HG02870 (cell line): ENCODE measurements around the gene TTC17.

ENCODE experiments used
- ATAC-seq: cut with Tn5 transposase; IDR thresholded peaks from one replicate; pipeline ENCODE4 v1.9.1; 2021; ENCODE audit warnings: mild to moderate bottlenecking, moderate library complexity; ENCODE audit not compliant: unreplicated experiment

The TTC17 gene

DNA sequence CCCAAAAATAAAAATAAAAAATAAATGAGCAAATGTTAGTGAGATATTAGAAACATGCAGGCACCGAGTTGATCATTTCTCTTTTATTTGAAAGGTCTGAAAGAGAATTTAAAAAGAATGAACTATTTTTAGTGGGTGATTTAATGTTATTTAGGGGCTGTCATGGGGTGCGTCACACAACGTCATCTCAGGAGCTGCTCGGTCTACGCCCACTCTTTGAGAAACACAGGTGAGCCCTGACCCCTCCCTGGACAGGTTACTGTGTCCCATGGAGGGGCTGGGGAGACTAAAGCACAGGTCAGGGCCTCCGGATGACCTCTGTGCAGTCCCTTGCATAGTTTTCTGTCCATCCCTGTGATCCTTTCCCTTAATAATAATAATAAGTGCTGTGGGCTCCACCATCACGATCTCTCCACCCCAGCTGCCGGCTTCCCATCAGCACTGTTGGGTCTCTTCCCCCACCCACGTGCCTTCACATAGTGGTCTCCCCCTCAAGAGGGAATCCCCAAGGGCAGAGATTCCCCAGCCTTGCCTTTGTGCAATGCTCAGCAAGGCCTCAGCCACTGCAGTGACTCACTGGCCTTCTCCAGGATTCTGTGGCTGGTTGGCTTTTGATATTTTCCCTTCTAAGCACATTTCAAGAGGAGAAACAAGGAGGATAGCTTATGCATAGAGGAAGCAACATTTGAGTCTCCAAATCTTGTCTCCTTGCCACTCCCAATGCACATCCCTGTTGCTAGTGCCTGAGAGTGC is 159.9 kb downstream of the TTC17 start:
- ATAC-seq = no peak

DNA sequence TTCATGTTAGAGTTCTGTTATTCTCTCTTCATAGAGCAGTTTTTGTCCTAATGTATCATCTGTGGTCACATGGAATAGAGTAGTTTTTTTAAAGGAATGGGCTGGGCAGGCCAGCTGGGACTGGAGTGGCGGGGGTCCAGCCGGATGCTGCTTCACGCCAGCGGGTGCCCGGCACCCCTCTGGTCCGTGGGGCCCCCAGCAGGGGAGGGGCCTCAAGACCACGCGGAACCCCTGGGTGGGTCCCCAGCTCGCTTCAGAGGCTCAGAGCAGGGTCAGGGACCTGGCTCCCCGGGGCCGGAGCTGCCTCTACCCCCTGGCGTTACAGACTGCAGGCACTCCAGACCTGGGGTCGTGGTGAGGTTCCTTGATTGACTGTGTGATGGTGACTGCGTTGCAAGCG is 162.8 kb downstream of the TTC17 start:
- no peak for ATAC-seq

DNA sequence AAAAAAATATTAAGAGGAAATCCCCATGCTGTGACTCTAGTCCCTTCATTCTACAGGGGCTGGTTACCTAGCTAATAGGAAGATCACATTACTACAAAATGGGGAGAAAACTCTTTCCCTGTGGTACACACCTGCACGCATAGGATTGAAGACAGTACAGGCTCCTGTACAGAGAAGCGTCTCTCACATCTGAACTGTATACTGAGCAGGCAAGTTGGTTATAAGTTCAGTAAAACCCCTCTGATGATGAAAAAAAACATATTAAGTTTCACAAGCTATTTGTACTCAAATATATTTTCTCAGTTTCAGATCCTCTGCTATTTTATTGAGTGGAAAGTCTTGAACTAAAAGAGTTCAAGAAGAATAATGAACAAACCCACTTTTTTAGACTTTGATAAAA is 164.9 kb downstream of the TTC17 start:
- peak; percentile 66 for ATAC-seq

DNA sequence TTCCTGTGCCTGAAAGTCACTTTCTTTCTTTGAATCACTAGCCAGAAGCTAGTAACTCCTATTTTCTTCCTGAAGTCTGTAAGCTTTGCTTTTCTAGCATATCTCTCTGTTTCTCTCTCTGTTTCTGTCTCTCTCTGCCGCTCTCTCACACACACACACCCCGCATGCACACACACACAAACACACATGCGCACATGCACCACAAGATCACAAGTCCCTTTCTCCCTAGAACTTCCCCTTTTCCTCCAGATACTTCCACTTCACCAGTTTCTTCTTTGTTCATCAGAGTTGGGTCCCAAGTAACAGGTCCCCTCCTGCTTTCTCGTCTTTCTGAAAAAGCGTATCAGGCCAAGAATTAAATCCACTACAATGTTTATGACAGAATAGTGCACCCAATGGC is 173.3 kb downstream of the TTC17 start:
- ATAC-seq = no peak

DNA sequence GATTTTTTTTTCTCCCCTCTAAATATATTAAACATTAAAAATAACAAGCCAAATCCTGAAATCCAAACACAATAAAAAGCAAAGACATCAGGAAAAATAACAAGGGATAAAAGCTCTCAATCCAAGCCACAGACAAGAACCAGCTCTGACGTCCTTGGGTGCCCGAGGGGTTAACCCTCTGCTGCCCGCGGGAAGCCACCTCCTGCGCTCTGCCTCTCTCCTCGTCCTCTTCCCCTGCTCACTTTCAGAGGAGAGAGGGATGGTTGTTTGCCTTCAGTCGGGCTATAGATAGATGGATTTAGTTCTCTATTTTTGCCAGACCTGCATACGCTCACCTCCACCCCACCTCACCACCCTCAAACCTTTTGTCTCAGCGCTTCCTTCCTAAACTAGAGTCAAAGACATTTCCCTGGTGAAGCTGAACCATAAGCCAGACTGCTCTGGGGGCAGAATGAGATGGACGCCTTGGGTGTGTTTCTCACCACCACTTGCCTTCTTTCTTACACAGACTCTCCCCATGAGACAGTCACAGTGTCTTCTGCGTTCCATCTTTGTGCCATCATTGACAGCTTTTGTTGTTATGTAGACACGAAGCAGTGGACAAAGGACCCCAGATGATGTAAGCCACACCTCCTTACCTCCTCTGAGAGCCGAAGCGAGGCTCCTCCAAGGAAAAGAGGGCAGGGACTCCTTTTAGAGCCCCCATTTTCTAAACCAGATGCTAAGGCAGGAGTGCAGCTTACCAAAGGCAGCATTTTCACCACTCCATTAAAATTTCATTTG is 179.3 kb downstream of the TTC17 start:
- no peak for ATAC-seq

- ATAC-seq = no peak
These were observed 183.3 kb downstream of the TTC17 start for GRCh38 chr11:43541993-43542392.

DNA sequence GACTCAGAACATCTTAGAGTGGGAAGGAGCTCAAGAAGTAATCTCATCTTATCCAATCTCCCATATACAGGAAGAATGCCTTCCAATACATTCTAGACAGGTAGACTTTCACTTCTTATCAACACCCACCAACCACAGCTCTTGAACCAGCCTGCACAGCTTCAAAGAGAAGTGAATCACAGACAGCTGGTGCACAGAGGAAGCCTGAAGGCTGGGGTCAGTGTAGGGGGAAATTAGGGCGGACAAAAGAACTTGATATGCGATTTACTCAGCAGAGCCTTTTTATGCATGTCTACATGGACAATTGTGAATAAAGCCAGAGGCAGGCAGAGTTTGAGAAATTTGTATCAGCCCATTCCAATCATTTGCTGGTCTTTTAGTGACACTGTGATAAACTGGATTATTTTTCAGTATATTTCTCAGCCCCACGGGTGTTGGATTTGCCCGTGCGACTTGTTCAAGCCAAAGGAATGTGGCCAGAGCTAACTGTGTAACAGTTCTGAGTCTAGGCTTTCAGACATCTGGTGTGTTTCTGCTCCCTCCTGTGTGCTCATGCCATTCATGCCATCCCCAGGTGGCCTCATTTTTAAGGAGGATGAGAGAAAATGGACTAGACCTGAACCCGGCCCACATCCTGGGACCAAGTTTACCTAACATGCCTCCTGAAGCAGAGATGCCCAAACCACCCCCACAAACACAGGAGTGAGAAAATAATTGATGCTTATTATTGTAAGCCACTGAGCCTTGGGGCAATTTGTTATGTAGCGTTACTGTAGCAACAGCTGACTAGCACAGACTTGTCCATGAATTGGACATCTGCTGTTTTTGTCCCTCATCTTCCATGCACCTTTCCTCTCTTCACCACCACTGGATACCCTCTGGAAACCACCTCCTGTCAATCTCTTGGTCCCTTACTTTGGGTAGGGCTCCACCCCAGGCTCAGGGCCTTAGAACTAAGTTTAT is 184.3 kb downstream of the TTC17 start:
- ATAC-seq = no peak
